Body of pancreas (tissue), 4 donors: ENCODE results near the gene RNF157. TPM values are rescaled to one million over a fixed set of nuclear protein-coding genes. Genes with fewer than 3 reads are reported as not detected.
"Not testable (repeated sequence)": the region's sequence is repeated elsewhere in the genome, so short reads cannot be mapped to it uniquely, and the experiment has no call there.

Experiments used
- ATAC-seq: fragments of 150-250 bp; one replicate; pipeline ENCODE4 v1.9.1; 2016
- DNase-seq, 4 donors: peaks; one replicate each; pipeline ENCODE4 v3.0.0-alpha.2; 2019
- H3K27ac ChIP-seq, 4 donors: fragments of 200-600 bp; sonication (generic); 1 replicate in 3 of 4; 2 replicates in 1 of 4; pipeline versions ENCODE4 v1.5.1 to v1.6.1; 2016 to 2019; ENCODE audit warnings: mild to moderate bottlenecking in 1 of 4, mixed read lengths in 1 of 4, moderate library complexity in 1 of 4
- H3K27me3 ChIP-seq, 2 donors: fragments of 200-600 bp; sonication (generic); one replicate each; pipeline ENCODE4 v1.6.0; 2016; ENCODE audit warnings: mild to moderate bottlenecking in 1 of 2
- H3K36me3 ChIP-seq, 2 donors: fragments of 200-600 bp; sonication (generic); replicated peaks in 1 of 2; 2 replicates each; pipeline ENCODE4 v1.5.1; 2016; ENCODE audit warnings: low read depth in 2 of 2; ENCODE audit not compliant: insufficient read depth in 1 of 2
- H3K4me1 ChIP-seq: fragments of 200-600 bp; sonication (generic); one replicate; pipeline ENCODE4 v1.6.0; 2016
- H3K4me3 ChIP-seq, 2 donors: fragments of 200-600 bp; sonication (generic); 1 replicate in 1 of 2; 2 replicates in 1 of 2; pipeline ENCODE4 v1.5.1; 2016 to 2019
- H3K9me3 ChIP-seq, 3 donors: fragments of 200-600 bp; sonication (generic); 1 replicate in 2 of 3; 2 replicates in 1 of 3; pipeline ENCODE4 v1.5.1; 2016
- POLR2A ChIP-seq, 3 donors: fragments of 450-650 bp; IDR thresholded peaks; one replicate each; pipeline ENCODE4 v1.6.1; 2016; ENCODE audit warnings: antibody characterized with exemption in 3 of 3, mild to moderate bottlenecking in 2 of 3
- whole genome bisulfite sequencing, 2 donors: methylation state at CpG; one replicate each; pipeline ENCODE4 v1.1.5; 2017; 5-methylcytosine and 5-hydroxymethylcytosine counted together
- intact Hi-C: fragments of 100-400 bp; cut with DNase I; formaldehyde crosslinking; loops from one replicate; pipeline ENCODE4 v1.15.1; 2023
- total RNA-seq, 2 donors: library from RNA; depleted of rRNA; stranded (reverse); fragments of >200 nt; gene quantifications; one replicate each; pipeline ENCODE4 v1.1.0, GENCODE V29; 2016
- TF ChIP-seq, protein P1 (sequence below), 7 experiments: fragments of 450-650 bp in 4 of 7; fragments of 200-600 bp in 3 of 7; sonication (generic) in 3 of 7; IDR thresholded peaks; one replicate each; pipeline ENCODE4 v1.5.1; 2016 to 2019; ENCODE audit warnings: antibody characterized with exemption in 7 of 7

Gene RNF157
- total RNA-seq, 2 donors from 2014 or later, result 4.7 to 29.3 TPM

DNA sequence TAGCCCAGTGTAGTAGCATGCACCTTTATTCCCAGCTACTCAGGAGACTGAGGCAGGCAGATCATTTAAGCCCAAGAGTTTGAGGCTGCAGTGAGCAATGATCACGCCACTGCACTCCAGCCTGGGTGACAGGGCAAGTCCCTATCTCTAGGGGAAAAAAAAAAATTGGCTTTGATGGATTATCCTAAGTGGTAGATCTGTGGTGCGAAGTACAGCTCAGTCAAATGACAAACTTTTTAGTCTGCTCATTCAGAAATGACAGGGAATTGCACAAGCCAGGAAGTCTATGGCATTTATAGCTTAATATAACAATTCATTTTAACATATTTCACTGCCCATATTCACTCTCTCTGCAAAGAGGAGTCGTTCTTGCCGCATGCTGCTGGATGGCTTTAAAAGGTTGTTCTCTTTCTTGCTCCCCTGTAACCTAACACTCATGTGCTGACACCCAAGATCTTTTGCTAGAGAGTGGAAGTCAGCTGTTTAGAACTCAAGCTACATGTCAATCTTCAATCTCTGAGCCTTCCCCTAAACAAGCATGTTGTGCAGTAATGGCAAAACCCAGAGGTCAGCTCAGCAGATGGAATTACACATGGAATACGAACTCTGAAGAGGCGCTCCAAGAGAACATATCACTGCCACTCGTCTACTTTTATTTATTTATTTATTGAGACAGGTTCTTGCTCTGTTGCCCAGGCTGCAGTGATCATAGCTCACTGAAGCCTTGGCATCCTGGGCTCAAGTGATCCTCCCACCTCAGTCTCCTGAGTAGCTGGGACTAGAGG lies 32.8 kb downstream of the RNF157 start:
- no peak for DNase-seq
- H3K36me3 ChIP-seq, result no peaks in the 10 kb centered on the region

DNA sequence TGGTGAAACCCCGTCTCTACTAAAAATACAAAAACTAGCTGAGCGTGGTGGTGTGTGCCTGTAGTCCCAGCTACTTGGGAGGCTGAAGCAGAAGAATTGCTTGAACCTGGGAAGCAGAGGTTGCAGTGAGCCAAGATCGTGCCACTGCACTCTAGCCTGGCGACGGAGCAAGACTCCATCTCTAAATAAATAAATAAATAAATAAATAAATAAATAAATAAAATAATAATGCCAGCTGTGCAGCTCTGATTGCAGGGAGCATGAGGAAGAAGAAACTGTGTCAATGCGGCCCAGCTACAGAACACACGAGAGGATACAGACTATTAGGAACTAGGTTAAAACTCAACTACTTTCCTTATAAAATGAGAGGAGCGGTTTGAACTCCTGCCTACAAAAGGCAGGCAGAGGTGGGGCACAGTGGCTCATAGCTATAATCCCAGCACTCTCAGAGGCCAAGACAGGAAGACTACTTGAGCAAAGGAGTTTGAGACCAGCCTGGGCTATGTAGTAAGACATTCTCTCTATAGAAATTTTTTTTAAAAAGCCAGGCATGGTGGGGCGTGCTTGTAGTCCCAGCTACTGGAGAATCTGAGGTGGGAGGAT lies 34.6 kb downstream of the RNF157 start:
- ATAC-seq, H3K36me3 ChIP-seq, H3K27ac ChIP-seq, H3K9me3 ChIP-seq, H3K27me3 ChIP-seq, DNase-seq, H3K4me3 ChIP-seq, H3K4me1 ChIP-seq, intact Hi-C loops: not testable (repeated sequence)
- WGBS, 2 donors, result 89 to 95% methylated on average over 9 of the region's 9 CpGs

More for the DNA sequence above, 32.8 kb downstream of the RNF157 start:
- Histone ChIP-seq H3K4me3 (no peak overlapping the region), H3K27ac (no peak overlapping the region), H3K27me3 (no peaks in the 10 kb centered on the region), H3K9me3 (no peaks in the 10 kb centered on the region), H3K4me1 (no peaks in the 10 kb centered on the region)
- no peak for ATAC-seq
- WGBS, 2 donors, result 79 to 81% methylated on average over 7 of the region's 7 CpGs
- TF ChIP-seq, protein P1, sequence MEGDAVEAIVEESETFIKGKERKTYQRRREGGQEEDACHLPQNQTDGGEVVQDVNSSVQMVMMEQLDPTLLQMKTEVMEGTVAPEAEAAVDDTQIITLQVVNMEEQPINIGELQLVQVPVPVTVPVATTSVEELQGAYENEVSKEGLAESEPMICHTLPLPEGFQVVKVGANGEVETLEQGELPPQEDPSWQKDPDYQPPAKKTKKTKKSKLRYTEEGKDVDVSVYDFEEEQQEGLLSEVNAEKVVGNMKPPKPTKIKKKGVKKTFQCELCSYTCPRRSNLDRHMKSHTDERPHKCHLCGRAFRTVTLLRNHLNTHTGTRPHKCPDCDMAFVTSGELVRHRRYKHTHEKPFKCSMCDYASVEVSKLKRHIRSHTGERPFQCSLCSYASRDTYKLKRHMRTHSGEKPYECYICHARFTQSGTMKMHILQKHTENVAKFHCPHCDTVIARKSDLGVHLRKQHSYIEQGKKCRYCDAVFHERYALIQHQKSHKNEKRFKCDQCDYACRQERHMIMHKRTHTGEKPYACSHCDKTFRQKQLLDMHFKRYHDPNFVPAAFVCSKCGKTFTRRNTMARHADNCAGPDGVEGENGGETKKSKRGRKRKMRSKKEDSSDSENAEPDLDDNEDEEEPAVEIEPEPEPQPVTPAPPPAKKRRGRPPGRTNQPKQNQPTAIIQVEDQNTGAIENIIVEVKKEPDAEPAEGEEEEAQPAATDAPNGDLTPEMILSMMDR (IDR thresholded peaks at IDR 0.05), result no peak
- TF ChIP-seq POLR2A (IDR thresholded peaks at IDR 0.05), result no peak
- intact Hi-C loops, result no loop called here

DNA sequence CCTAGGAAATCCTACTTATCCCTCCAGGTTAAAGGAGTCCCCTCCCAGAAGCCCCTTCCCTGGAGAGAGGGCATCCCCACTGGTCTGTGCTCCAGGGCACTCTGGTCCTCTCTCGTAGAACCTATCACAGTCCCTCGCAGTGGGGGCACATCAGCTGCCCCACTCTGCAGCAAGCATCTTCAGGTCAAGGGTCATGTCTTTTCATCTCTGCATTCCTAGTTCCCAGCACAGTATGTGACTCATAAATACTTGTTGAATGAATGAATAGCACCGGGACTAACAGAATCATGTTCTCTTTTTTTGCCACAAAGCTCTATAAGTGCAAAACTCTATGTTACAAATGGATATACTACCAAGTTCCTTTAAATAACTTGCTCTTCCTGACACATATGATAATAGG lies 36.0 kb downstream of the RNF157 start:
- H3K9me3 ChIP-seq, result no peaks in the 10 kb centered on the region
- intact Hi-C loops, result no loop called here
- no peak overlapping the region for H3K4me3 ChIP-seq
- H3K4me1 ChIP-seq, result no peaks in the 10 kb centered on the region
- no peak for DNase-seq
- no peak for ATAC-seq
- TF ChIP-seq, protein P1 (IDR thresholded peaks at IDR 0.05), result no peak
- no peak for TF ChIP-seq POLR2A (IDR thresholded peaks at IDR 0.05)
- 63 to 73% methylated on average over 3 of the region's 3 CpGs for WGBS, 2 donors
- H3K36me3 ChIP-seq, result no peaks in the 10 kb centered on the region
- no peaks in the 10 kb centered on the region for H3K27me3 ChIP-seq
- H3K27ac ChIP-seq, result no peak overlapping the region

DNA sequence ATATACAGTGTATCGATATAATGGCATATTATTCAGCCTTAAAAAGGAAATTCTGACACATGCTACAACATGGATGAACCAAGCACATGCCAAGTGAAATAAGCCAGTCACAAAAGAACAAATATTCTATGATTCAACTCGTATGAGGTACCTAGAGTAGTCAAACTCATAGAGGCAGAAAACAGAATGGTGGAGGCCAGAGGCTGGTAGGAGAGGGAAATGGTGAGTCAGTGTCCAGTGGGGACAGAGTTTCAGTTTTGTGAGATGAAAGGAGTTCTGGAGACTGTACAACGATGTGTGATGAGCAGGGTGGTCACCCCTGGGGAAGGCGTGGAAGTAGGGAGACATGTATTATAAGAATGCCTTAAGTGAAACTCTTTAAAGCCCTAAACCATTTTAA lies 39.9 kb downstream of the RNF157 start:
- Histone ChIP-seq H3K27ac (no peak overlapping the region), H3K36me3 (no peaks in the 10 kb centered on the region), H3K9me3 (no peaks in the 10 kb centered on the region), H3K27me3 (no peaks in the 10 kb centered on the region), H3K4me1 (peaks cover 13% of the 10 kb centered on the region), H3K4me3 (no peak overlapping the region)
- ATAC-seq (no peak), DNase-seq (no peak)
- intact Hi-C loops, result no loop called here
- no peak for TF ChIP-seq POLR2A (IDR thresholded peaks at IDR 0.05)
- TF ChIP-seq, protein P1 (IDR thresholded peaks at IDR 0.05), result no peak
- 84 to 89% methylated on average over 4 of the region's 4 CpGs for WGBS, 2 donors

DNA sequence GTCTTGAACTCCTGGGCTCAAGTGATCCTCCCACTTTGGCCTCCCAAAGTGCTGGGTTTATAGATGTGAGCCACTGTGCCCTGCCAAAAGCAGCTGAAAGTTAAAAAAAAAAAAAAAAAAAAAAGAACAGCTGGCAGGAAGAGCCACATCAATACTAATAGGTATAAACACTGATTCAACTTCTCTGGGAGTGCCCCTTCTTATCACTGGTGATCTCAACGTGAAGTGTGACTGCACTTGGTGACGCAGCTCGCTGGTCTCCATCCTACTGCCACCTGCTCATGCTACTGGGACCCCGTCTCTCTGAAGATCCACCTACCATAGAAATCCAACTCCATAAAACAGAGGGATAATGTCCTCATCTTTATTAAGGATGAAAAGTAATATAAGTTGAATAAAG lies 40.8 kb downstream of the RNF157 start:
- Histone ChIP-seq H3K4me3 (no peak overlapping the region), H3K27me3 (no peaks in the 10 kb centered on the region), H3K9me3 (no peaks in the 10 kb centered on the region), H3K36me3 (no peaks in the 10 kb centered on the region), H3K4me1 (peaks cover 13% of the 10 kb centered on the region), H3K27ac (no peak overlapping the region)
- 64 to 84% methylated on average over 4 of the region's 4 CpGs for WGBS, 2 donors
- TF ChIP-seq, protein P1 (IDR thresholded peaks at IDR 0.05), result no peak
- TF ChIP-seq POLR2A (IDR thresholded peaks at IDR 0.05), result no peak
- ATAC-seq, result no peak
- no peak for DNase-seq
- intact Hi-C loops, result no loop called here
